Neuron (in vitro differentiated cells): Measurements from ENCODE around the gene KIF2C.
A peak's percentile ranks its signal among the peaks of the same experiment; 100 is the strongest.
"Not testable (repeated sequence)": the region's sequence is repeated elsewhere in the genome, so short reads cannot be mapped to it uniquely, and the experiment has no call there.

ENCODE experiments used
- H2AFZ ChIP-seq: one replicate; pipeline ENCODE4 v1.6.1; 2013; ENCODE audit warnings: low read depth, mild to moderate bottlenecking, inconsistent platforms, low read length, moderate library complexity
- H3K27me3 ChIP-seq: one replicate; pipeline ENCODE4 v1.6.1; 2013; ENCODE audit warnings: low read length; ENCODE audit not compliant: insufficient read depth
- H3K36me3 ChIP-seq: one replicate; pipeline ENCODE4 v1.6.1; 2013; ENCODE audit warnings: low read length; ENCODE audit not compliant: insufficient read depth
- H3K4me1 ChIP-seq: one replicate; pipeline ENCODE4 v1.6.1; 2013; ENCODE audit warnings: low read length; ENCODE audit not compliant: insufficient read depth
- H3K4me3 ChIP-seq: 2 replicates; pipeline ENCODE4 v1.5.1; 2013; ENCODE audit warnings: mild to moderate bottlenecking, low read length, moderate library complexity
- H3K9me3 ChIP-seq: one replicate; pipeline ENCODE4 v1.6.1; 2013; ENCODE audit warnings: low read length

The KIF2C gene

GRCh38 chr1:44759077-44759476 is 19.4 kb downstream of the KIF2C start:
- Histone ChIP-seq H3K4me3 (no peak overlapping the region), H3K4me1 (no peaks in the 10 kb centered on the region), H3K36me3 (peaks cover 81% of the 10 kb centered on the region), H3K9me3 (no peaks in the 10 kb centered on the region), H3K27me3 (no peaks in the 10 kb centered on the region), H2AFZ (no peak overlapping the region)

- Histone ChIP-seq H3K4me1 (no peaks in the 10 kb centered on the region), H2AFZ (no peak overlapping the region), H3K36me3 (peaks cover 71% of the 10 kb centered on the region), H3K4me3 (no peak overlapping the region), H3K9me3 (no peaks in the 10 kb centered on the region), H3K27me3 (no peaks in the 10 kb centered on the region)
Measured at GRCh38 chr1:44760876-44761275, 21.2 kb downstream of the KIF2C start.

GRCh38 chr1:44766421-44766820 is 26.8 kb downstream of the KIF2C start:
- H3K4me3 ChIP-seq, H3K9me3 ChIP-seq, H2AFZ ChIP-seq, H3K4me1 ChIP-seq, H3K27me3 ChIP-seq: not testable (repeated sequence)
- H3K36me3 ChIP-seq = peaks cover 49% of the 10 kb centered on the region

GRCh38 chr1:44775078-44775929 is 35.7 kb downstream of the KIF2C start, which contains the start of gene RPS8:
TSS of gene RPS8 (plus strand) at chr1:44775540. CDS start at chr1:44775597, 57 bp downstream.
- H3K9me3 ChIP-seq = no peaks in the 10 kb centered on the region
- peak within 1 kb of the TSS; percentile 93 for H3K4me3 ChIP-seq
- peaks cover 41% of the 10 kb centered on the region for H3K36me3 ChIP-seq
- peaks cover 18% of the 10 kb centered on the region for H3K4me1 ChIP-seq
- no peaks in the 10 kb centered on the region for H3K27me3 ChIP-seq
- H2AFZ ChIP-seq = peak within 1 kb of the TSS; percentile 68

- peaks cover 44% of the 10 kb centered on the region for H3K36me3 ChIP-seq
- peak overlapping the region; percentile 93 for H3K4me3 ChIP-seq
Measured at GRCh38 chr1:44775930-44776729, 36.5 kb downstream of the KIF2C start.

GRCh38 chr1:44776730-44777068 is 37.1 kb downstream of the KIF2C start:
- peak overlapping the region; percentile 93 for H3K4me3 ChIP-seq
- peaks cover 18% of the 10 kb centered on the region for H3K4me1 ChIP-seq
- no peaks in the 10 kb centered on the region for H3K9me3 ChIP-seq
- no peaks in the 10 kb centered on the region for H3K27me3 ChIP-seq
- peaks cover 46% of the 10 kb centered on the region for H3K36me3 ChIP-seq
- no peak overlapping the region for H2AFZ ChIP-seq

More at GRCh38 chr1:44775930-44776729, 36.5 kb downstream of the KIF2C start:
- Histone ChIP-seq H3K27me3 (no peaks in the 10 kb centered on the region), H2AFZ (no peak overlapping the region), H3K9me3 (no peaks in the 10 kb centered on the region), H3K4me1 (peaks cover 18% of the 10 kb centered on the region)

- H3K4me1 ChIP-seq = peaks cover 18% of the 10 kb centered on the region
- H3K27me3 ChIP-seq = no peaks in the 10 kb centered on the region
- no peaks in the 10 kb centered on the region for H3K9me3 ChIP-seq
- H2AFZ ChIP-seq = no peak overlapping the region
- no peak overlapping the region for H3K4me3 ChIP-seq
- H3K36me3 ChIP-seq = peaks cover 46% of the 10 kb centered on the region
Measured at GRCh38 chr1:44777547-44777946, 37.9 kb downstream of the KIF2C start.

- Histone ChIP-seq H3K9me3 (no peaks in the 10 kb centered on the region), H3K4me3 (no peak overlapping the region), H2AFZ (no peak overlapping the region), H3K4me1 (peaks cover 18% of the 10 kb centered on the region), H3K27me3 (no peaks in the 10 kb centered on the region), H3K36me3 (peaks cover 46% of the 10 kb centered on the region)
Measured at GRCh38 chr1:44777969-44778635, 38.5 kb downstream of the KIF2C start.

GRCh38 chr1:44778705-44779576 is 39.3 kb downstream of the KIF2C start:
- Histone ChIP-seq H2AFZ (no peak overlapping the region), H3K4me1 (peaks cover 18% of the 10 kb centered on the region), H3K4me3 (no peak overlapping the region), H3K36me3 (peaks cover 46% of the 10 kb centered on the region), H3K9me3 (no peaks in the 10 kb centered on the region), H3K27me3 (no peaks in the 10 kb centered on the region)

- Histone ChIP-seq H2AFZ (no peak overlapping the region), H3K4me1 (peaks cover 18% of the 10 kb centered on the region), H3K27me3 (peaks cover 4% of the 10 kb centered on the region), H3K4me3 (no peak overlapping the region), H3K9me3 (no peaks in the 10 kb centered on the region), H3K36me3 (peaks cover 46% of the 10 kb centered on the region)
Measured at GRCh38 chr1:44780583-44781121, 41.0 kb downstream of the KIF2C start.

- Histone ChIP-seq H3K36me3 (peaks cover 17% of the 10 kb centered on the region), H3K4me3 (no peak overlapping the region), H3K27me3 (peaks cover 10% of the 10 kb centered on the region), H2AFZ (no peak overlapping the region), H3K4me1 (no peaks in the 10 kb centered on the region), H3K9me3 (no peaks in the 10 kb centered on the region)
Measured at GRCh38 chr1:44783697-44784093, 44.1 kb downstream of the KIF2C start.
